D721Med (cell line): ENCODE data around the gene CDK17.

Experiments
- DNase-seq: peaks from one replicate; pipeline ENCODE4 v3.0.0; 2011; ENCODE audit warnings: low spot score; ENCODE audit not compliant: insufficient read length
- FAIRE-seq: peaks from 2 replicates; lab custom pipeline; 2011; peaks lifted over from hg19 to GRCh38; lab: Jason Lieb, UNC
- TF ChIP-seq, protein P1 (sequence below): IDR thresholded peaks from 2 replicates; pipeline ENCODE4 v1.5.1; 2012; ENCODE audit warnings: mild to moderate bottlenecking, control low read depth; ENCODE audit not compliant: insufficient read depth; ENCODE audit errors: missing control alignments

Gene CDK17

DNA sequence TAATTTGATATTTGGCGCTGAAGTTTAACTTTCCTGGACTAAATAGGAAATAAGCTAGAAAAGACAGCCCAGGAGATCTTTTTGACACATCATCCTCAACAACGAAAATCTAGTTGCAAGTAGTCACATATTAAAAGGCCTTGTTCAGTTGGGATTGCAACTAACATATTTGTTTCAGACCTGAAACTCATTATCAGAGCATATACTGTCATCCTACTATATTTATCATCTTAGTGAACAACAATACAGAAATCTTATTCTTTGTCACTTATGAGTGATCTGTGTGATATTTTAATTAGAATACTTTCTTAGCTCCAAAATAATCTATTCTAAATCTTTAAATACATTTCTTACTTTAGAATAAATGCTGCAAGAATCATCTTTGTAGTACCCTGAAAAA lies 134.0 kb downstream of the CDK17 start:
- FAIRE-seq = no peak
- DNase-seq = no peak
- TF ChIP-seq, protein P1, sequence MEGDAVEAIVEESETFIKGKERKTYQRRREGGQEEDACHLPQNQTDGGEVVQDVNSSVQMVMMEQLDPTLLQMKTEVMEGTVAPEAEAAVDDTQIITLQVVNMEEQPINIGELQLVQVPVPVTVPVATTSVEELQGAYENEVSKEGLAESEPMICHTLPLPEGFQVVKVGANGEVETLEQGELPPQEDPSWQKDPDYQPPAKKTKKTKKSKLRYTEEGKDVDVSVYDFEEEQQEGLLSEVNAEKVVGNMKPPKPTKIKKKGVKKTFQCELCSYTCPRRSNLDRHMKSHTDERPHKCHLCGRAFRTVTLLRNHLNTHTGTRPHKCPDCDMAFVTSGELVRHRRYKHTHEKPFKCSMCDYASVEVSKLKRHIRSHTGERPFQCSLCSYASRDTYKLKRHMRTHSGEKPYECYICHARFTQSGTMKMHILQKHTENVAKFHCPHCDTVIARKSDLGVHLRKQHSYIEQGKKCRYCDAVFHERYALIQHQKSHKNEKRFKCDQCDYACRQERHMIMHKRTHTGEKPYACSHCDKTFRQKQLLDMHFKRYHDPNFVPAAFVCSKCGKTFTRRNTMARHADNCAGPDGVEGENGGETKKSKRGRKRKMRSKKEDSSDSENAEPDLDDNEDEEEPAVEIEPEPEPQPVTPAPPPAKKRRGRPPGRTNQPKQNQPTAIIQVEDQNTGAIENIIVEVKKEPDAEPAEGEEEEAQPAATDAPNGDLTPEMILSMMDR = no peak

DNA sequence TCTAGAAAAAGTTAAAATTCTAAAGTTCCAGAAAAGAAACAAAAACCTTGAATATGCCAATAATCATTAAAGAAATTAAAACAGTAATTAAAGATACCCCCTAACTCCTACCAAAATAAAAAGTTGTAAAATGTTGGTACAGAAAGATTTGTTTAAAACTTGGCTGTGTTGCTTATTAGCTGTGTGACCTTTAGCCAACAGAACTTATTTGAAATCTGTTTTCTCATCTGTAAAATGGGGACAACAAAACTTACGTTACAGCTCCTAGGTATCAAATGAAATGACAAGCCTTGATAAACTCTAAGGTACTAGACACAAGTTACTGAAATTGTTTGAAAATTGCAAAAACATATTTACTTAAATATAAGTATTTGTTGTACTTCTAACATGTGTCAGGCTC lies 134.4 kb downstream of the CDK17 start:
- DNase-seq (no peak), FAIRE-seq (no peak)
- TF ChIP-seq, protein P1 = no peak

DNA sequence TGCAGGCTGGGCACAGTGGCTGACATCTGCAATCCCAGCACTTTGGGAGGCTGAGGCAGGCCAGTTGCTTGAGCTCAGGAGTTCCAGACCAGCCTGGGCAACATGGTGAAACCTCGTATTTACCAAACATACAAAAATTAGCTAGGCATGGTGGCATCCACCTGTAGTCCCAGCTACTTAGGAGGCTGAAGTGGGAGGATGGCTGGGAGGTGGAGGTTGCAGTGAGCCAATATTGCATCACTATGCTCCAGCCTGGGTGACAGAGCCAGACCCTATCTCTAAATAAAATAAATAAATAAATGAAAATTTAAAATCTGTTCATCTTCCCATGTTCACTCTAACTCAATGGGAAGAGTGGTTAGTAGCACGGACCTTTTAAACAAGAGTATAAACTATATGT lies 134.8 kb downstream of the CDK17 start:
- no peak for FAIRE-seq
- TF ChIP-seq, protein P1 = no peak

DNA sequence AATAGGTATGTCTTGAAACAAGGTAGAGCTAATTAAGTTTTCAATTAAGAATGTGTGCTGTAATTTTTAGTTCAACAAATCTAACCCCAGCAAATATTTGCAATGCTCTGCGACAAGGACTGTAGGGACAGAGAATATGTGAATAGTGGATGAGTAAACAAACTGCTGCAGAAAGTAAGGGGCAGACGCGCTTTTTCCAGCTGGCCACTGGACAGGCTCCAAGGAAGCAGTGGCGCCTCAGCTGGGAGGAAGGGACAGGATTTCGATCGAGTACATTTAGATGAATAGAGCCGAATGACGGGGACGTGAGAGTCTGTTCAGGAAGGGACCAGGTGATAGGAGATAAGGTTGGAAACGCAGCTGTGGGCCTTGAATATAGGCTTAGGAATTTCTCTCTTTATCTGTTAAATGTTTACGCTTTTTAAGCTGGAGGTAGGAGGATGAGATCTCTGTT lies 136.8 kb downstream of the CDK17 start:
- FAIRE-seq = no peak
- TF ChIP-seq, protein P1 = no peak
- no peak for DNase-seq

More for the DNA sequence above, 134.8 kb downstream of the CDK17 start:
- no peak for DNase-seq

DNA sequence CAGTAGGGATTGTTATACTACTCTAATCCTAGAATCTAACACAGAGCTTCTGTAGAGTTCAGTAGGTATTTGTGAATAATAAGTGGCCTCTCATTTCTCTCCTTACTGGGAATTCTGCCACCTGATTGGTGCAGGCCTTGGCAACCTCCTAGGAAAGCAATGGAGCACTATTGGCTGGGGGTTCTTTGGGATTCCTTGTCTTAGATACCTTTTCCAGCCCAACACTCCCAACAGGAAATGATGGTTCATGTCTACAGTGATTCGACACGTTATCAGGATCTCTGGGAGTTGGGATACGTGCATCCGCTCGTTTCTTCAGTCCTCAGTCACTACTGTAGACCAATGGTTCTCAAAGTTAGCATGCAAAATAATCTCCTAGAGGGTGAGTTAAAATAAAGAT lies 138.7 kb downstream of the CDK17 start:
- FAIRE-seq (no peak), DNase-seq (no peak)
- TF ChIP-seq, protein P1 = no peak

DNA sequence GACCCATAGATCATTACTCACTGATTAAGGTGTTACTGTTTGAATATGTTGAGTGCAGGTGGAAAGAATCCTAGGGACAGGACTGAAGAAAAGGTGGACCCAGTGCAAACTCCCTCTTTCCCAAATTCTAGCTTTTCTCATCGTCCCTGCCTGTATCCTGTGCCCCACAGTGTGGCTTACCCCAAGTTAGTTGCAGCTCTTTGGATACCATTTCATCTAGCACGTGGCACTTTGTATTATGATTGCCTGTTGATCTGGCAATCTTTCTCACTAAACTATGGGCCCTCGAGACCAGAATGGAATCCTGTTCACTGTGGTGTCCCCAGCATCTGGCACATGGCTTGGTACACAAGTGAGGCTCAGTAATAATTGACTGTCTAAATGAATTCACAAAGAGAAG lies 139.6 kb downstream of the CDK17 start:
- no peak for DNase-seq
- TF ChIP-seq, protein P1 = no peak
- no peak for FAIRE-seq

DNA sequence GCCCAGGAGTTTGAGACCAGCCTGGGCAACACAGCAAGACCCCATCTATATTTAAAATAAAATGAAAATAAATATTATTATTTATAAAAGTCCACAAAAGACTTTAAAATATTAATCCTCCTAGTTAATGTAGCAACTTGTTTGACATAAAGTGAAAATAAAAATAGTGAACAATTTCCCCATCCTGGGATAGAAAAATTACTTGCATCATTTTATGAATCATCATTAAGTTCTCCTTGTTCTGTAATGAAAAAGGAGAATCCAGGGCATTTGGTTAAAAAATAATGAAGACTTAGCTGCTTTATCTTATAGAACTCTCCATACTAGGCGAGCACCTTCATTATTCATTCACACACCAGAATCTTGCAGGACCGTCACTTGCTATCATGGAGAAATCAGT lies 140.0 kb downstream of the CDK17 start:
- FAIRE-seq = no peak
- TF ChIP-seq, protein P1 = no peak

More for the DNA sequence above, 140.0 kb downstream of the CDK17 start:
- no peak for DNase-seq
